Chondrocyte (in vitro differentiated cells): Measurements from ENCODE around the gene MYO1G. TPM values are rescaled to one million over a fixed set of nuclear protein-coding genes. Genes with fewer than 3 reads are reported as not detected.

Experiments used
- DNase-seq: peaks from one replicate; pipeline ENCODE4 v3.0.0; 2021; ENCODE audit warnings: mixed read lengths, low spot score
- H3K27ac Mint-ChIP-seq: one replicate; pipeline ENCODE4 v1.8.0; 2021; ENCODE audit warnings: mild to moderate bottlenecking, moderate library complexity, mixed read lengths; ENCODE audit not compliant: unreplicated experiment
- H3K27me3 Mint-ChIP-seq: 2 replicates; pipeline ENCODE4 v1.8.0; 2021; ENCODE audit warnings: low read depth, mixed read lengths
- H3K36me3 Mint-ChIP-seq: 2 replicates; pipeline ENCODE4 v1.8.0; 2021; ENCODE audit warnings: low read depth, mixed read lengths
- H3K4me1 Mint-ChIP-seq: 2 replicates; pipeline ENCODE4 v1.8.0; 2021; ENCODE audit warnings: low read depth, mild to moderate bottlenecking, mixed read lengths
- H3K4me3 Mint-ChIP-seq: one replicate; pipeline ENCODE4 v1.8.0; 2021; ENCODE audit warnings: mild to moderate bottlenecking, moderate library complexity, mixed read lengths; ENCODE audit not compliant: unreplicated experiment
- H3K9me3 Mint-ChIP-seq: 2 replicates; pipeline ENCODE4 v1.8.0; 2021; ENCODE audit warnings: low read depth, mixed read lengths
- CTCF ChIP-seq: fragments of 200-600 bp; sonication (generic); IDR thresholded peaks from 2 replicates; pipeline ENCODE4 v1.5.0; 2021; ENCODE audit warnings: antibody characterized with exemption, mild to moderate bottlenecking, moderate library complexity
- total RNA-seq: library from RNA; stranded (reverse); gene quantifications from 3 replicates; pipeline ENCODE4 v1.2.1, GENCODE V29; 2021

The MYO1G gene
- total RNA-seq, 1 donor from 2014 or later = 0.05 TPM

GRCh38 chr7:45013465-45013967 lies 34.7 kb upstream of the MYO1G start:
- no peak for TF ChIP-seq CTCF
- Mint-ChIP-seq H3K4me3 (no peak overlapping the region), H3K27me3 (no peaks in the 10 kb centered on the region), H3K9me3 (no peaks in the 10 kb centered on the region), H3K36me3 (peaks cover 6% of the 10 kb centered on the region), H3K27ac (no peak overlapping the region), H3K4me1 (peaks cover 18% of the 10 kb centered on the region)
- DNase-seq = no peak

GRCh38 chr7:45007571-45008328 lies 28.9 kb upstream of the MYO1G start:
- H3K36me3 Mint-ChIP-seq = peaks cover under 1% of the 10 kb centered on the region
- no peaks in the 10 kb centered on the region for H3K9me3 Mint-ChIP-seq
- peaks cover 22% of the 10 kb centered on the region for H3K4me1 Mint-ChIP-seq
- DNase-seq = no peak
- H3K4me3 Mint-ChIP-seq = no peak overlapping the region
- no peaks in the 10 kb centered on the region for H3K27me3 Mint-ChIP-seq
- H3K27ac Mint-ChIP-seq = no peak overlapping the region
- TF ChIP-seq CTCF = no peak

GRCh38 chr7:45007106-45007505 lies 28.3 kb upstream of the MYO1G start:
- H3K36me3 Mint-ChIP-seq = no peaks in the 10 kb centered on the region
- DNase-seq = no peak
- H3K27me3 Mint-ChIP-seq = no peaks in the 10 kb centered on the region
- TF ChIP-seq CTCF = no peak
- H3K27ac Mint-ChIP-seq = no peak overlapping the region
- H3K4me3 Mint-ChIP-seq = no peak overlapping the region
- peaks cover 23% of the 10 kb centered on the region for H3K4me1 Mint-ChIP-seq
- no peaks in the 10 kb centered on the region for H3K9me3 Mint-ChIP-seq

- H3K4me1 Mint-ChIP-seq = peaks cover 24% of the 10 kb centered on the region
- no peaks in the 10 kb centered on the region for H3K36me3 Mint-ChIP-seq
- no peak overlapping the region for H3K4me3 Mint-ChIP-seq
- no peak for DNase-seq
- H3K27me3 Mint-ChIP-seq = no peaks in the 10 kb centered on the region
- H3K9me3 Mint-ChIP-seq = no peaks in the 10 kb centered on the region
- H3K27ac Mint-ChIP-seq = no peak overlapping the region
- TF ChIP-seq CTCF = no peak
These were observed 25.0 kb upstream of the MYO1G start for GRCh38 chr7:45003789-45004188.

- H3K4me1 Mint-ChIP-seq = peaks cover 16% of the 10 kb centered on the region
- no peaks in the 10 kb centered on the region for H3K36me3 Mint-ChIP-seq
- TF ChIP-seq CTCF = no peak
- H3K27ac Mint-ChIP-seq = peak overlapping the region; percentile 22
- H3K4me3 Mint-ChIP-seq = peak overlapping the region; percentile 90
- DNase-seq = no peak
- no peaks in the 10 kb centered on the region for H3K27me3 Mint-ChIP-seq
- H3K9me3 Mint-ChIP-seq = no peaks in the 10 kb centered on the region
These were observed 23.0 kb upstream of the MYO1G start for GRCh38 chr7:45001826-45002225.
